ENCODE data around the gene STAT3. TPM values are rescaled to one million over a fixed set of nuclear protein-coding genes. Genes with fewer than 3 reads are reported as not detected.

The STAT3 gene
- total and polyA plus RNA-seq, 9 of the 15 experiments (the other 6 are each of a cell fraction or from before 2014, with no cell fraction given) = 90.0 to 179 (median 114) TPM

DNA sequence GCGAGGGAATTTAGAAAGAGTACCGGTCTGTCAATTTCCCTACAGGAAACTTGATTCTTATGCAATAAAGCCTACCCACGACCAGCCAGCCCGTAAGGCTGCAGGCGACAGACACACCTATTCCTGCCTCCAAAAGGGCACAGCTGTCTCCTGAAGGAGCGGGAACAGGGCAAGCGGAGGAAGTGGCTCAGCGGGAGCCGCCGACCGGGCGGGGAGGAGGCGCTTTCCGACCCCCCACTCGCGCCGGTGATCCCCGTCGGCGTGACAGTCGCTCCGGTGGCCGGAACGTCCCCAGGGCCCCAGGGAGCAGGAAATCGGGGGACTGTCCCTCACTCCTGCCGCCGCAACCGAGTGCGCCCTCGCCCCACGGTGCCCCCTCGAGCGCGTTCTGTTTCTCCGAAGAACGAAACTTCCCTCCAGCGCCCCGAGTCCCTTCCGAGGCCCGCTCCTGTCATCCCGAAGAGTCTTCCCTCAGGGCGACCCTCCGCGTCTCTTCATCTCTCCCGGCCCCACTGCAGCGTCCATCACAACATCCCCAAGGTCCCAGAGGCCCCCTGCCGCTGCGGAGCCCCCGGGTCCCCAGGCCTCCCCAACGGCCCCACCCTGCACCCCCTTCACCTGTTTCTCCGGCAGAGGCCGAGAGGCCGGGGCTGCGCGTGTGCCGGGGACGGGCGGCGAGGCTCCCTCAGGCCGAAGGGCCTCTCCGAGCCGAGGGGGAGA, 421 bp downstream of the STAT3 start (continued):
- TF ChIP-seq, protein P1, sequence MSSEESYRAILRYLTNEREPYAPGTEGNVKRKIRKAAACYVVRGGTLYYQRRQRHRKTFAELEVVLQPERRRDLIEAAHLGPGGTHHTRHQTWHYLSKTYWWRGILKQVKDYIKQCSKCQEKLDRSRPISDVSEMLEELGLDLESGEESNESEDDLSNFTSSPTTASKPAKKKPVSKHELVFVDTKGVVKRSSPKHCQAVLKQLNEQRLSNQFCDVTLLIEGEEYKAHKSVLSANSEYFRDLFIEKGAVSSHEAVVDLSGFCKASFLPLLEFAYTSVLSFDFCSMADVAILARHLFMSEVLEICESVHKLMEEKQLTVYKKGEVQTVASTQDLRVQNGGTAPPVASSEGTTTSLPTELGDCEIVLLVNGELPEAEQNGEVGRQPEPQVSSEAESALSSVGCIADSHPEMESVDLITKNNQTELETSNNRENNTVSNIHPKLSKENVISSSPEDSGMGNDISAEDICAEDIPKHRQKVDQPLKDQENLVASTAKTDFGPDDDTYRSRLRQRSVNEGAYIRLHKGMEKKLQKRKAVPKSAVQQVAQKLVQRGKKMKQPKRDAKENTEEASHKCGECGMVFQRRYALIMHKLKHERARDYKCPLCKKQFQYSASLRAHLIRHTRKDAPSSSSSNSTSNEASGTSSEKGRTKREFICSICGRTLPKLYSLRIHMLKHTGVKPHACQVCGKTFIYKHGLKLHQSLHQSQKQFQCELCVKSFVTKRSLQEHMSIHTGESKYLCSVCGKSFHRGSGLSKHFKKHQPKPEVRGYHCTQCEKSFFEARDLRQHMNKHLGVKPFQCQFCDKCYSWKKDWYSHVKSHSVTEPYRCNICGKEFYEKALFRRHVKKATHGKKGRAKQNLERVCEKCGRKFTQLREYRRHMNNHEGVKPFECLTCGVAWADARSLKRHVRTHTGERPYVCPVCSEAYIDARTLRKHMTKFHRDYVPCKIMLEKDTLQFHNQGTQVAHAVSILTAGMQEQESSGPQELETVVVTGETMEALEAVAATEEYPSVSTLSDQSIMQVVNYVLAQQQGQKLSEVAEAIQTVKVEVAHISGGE (CRISPR knock-in tag; IDR thresholded peaks at IDR 0.05) = peak in 1 of 3 experiments; percentile 64; a peak in 1 of 6 replicates
- TF ChIP-seq PHF21A (IDR thresholded peaks at IDR 0.05; ENCODE audit: borderline replicate concordance, low read depth) (no peak), PHF8 (IDR thresholded peaks at IDR 0.05; ENCODE audit: borderline replicate concordance, low read length) (peak; percentile 69; the same call in 1 of the 2 replicates), ZZZ3 (IDR thresholded peaks at IDR 0.05) (no peak), RB1 (IDR thresholded peaks at IDR 0.05; ENCODE audit: low read depth) (0 out of 2 replicates have a peak, but pooled peaks have one; percentile 26), ZFX (CRISPR knock-in tag; IDR thresholded peaks at IDR 0.05) (peak; percentile 77), PML (IDR thresholded peaks at IDR 0.05; ENCODE audit: low read length) (no peak), RBM39 (optimal IDR thresholded peaks at IDR 0.05; ENCODE audit: low read depth, low read length) (no peak), CEBPG (CRISPR knock-in tag; IDR thresholded peaks at IDR 0.05) (no peak), CEBPG (tag; conservative IDR thresholded peaks at IDR 0.05 in 1 of 2, IDR thresholded peaks at IDR 0.05 in 1 of 2) (peak in 1 of 2 experiments; percentile 48; a peak in 1 of 4 replicates), ZNF644 (tag; IDR thresholded peaks at IDR 0.05; ENCODE audit: low read depth) (no peak)
